GM18870 (cell line): ENCODE measurements around the gene CMA1.
"Not testable (repeated sequence)": the region's sequence is repeated elsewhere in the genome, so short reads cannot be mapped to it uniquely, and the experiment has no call there.

Experiments used
- ATAC-seq: cut with Tn5 transposase; IDR thresholded peaks from one replicate; pipeline ENCODE4 v1.9.1; 2021; ENCODE audit warnings: moderate library complexity; ENCODE audit not compliant: unreplicated experiment

CMA1 gene

GRCh38 chr14:24470450-24470849 lies 37.6 kb downstream of the CMA1 start:
- ATAC-seq, result not testable (repeated sequence)

GRCh38 chr14:24465805-24466204 lies 42.3 kb downstream of the CMA1 start:
- no peak for ATAC-seq

- no peak for ATAC-seq
Measured at GRCh38 chr14:24465368-24465767, 42.7 kb downstream of the CMA1 start.

GRCh38 chr14:24463884-24464785 lies 43.9 kb downstream of the CMA1 start:
- no peak for ATAC-seq

GRCh38 chr14:24463017-24463883 lies 44.8 kb downstream of the CMA1 start:
- ATAC-seq, result no peak

GRCh38 chr14:24461336-24461735 lies 46.7 kb downstream of the CMA1 start:
- no peak for ATAC-seq

- no peak for ATAC-seq
Measured at GRCh38 chr14:24459331-24459730, 48.7 kb downstream of the CMA1 start.

- ATAC-seq, result no peak
Measured at GRCh38 chr14:24458736-24459135, 49.3 kb downstream of the CMA1 start.

GRCh38 chr14:24456980-24457379 lies 51.1 kb downstream of the CMA1 start:
- ATAC-seq, result no peak
